HTERT RPE-1 (cell line): ENCODE data around the gene DIS3L2.
"Not testable (repeated sequence)": the region's sequence is repeated elsewhere in the genome, so short reads cannot be mapped to it uniquely, and the experiment has no call there.

Experiments used
- in situ Hi-C: fragments of 300-500 bp; cut with MboI; formaldehyde crosslinking; loops from 4 replicates; pipeline ENCODE4 v1.14.3; 2020; ENCODE audit warnings: low sequenced_read_pairs

The DIS3L2 gene

DNA sequence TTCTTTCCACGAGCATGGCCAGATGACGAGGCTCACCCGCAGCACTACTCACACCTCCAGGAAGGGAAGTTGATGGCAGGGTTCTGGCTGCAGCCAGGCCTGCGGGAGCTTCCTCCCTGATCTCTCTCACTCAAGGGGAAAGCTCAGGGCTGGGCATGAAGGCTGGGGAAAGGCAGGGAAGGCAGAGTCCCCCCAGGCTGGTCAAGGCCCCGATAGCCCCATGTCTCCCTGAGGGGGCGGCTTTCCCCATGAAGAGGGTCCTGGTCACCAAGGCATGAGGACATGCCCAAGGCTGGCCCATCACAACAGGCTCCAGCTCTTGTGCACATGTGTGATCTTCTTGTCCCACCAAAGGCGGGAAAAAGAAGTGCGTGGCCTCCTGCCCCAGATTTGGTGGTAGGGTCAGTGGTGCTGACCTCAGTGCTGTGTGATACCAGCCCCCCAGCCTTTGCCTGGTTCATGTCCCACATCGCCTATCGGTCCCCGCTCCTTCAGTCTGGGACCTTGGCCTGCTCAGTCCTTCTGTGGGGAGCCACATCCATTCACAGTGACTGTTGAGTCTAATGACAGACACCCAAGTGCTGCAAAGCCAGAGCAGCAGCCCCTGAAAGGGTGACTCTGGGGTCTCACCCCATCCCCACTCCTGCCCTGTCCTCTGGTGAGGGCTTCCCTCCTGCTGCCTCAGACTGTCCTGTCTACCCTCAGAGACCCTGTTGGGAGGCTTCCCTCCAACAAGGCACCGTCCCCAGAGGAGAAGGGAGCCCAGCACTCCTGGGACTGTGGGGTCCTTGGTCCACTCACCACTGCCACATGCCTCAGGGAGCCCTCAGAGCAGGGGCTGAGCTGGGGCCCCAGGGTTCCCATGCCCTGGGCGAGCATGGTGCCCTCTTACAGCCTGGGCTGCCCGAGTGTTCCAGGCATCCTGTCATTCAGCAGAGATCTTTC is 367.3 kb downstream of the DIS3L2 start:
- in situ Hi-C loops = no loop called here

DNA sequence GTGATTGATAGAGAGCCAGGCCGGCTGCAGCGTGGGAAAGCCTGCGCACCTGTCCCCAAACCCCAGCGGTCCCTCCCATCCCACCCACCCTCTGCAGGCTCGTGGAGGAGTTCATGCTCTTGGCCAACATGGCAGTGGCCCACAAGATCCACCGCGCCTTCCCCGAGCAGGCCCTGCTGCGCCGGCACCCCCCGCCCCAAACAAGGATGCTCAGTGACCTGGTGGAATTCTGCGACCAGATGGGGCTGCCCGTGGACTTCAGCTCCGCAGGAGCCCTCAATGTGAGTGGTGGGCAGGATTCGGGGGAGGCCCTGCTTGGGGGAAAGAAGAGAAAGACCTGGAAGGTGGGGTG is 368.2 kb downstream of the DIS3L2 start:
- in situ Hi-C loops = no loop called here

DNA sequence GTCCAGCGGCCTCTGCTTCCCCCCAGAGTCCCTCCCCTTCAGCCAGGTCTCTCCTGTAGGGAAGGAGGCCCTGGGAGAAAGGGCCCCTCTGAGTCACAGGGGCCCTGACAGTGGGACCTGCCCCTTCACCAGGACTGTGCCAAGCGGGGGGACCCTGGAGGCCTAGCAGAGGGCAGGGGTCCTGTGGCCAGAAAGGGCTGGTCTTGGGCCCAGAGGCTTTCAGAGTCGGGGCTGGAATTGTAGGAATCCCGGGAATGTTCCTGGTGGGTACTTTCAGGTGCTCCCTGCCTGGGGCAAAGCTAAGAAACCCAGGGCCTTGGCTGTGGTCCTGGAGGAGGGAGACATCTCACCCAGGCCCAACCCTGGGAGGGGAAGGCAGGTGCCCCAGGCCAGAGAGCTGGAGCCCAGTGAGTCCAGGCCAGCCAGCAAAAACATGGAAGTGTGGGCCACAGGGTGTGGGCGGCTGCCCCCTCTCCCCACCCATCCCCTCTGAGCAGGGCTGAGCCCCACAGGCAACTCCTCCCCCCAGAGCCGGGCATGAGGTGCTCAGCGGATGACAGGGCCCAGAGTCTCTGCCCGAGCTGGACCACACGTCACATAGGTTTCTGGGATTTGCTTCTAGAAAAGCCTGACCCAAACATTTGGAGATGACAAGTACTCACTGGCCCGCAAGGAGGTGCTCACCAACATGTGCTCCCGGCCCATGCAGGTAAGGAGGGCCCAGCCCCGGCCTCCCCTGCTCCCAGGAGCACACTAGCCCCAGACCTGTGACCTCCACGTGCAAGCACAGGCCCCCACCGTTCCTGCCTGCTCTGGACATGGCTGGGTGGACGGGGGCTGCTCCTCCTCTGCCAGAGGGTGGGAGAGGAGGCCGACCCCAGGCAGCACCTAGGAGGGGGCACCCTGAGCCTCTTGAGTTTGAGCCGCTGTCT is 368.8 kb downstream of the DIS3L2 start:
- in situ Hi-C loops = no loop called here

DNA sequence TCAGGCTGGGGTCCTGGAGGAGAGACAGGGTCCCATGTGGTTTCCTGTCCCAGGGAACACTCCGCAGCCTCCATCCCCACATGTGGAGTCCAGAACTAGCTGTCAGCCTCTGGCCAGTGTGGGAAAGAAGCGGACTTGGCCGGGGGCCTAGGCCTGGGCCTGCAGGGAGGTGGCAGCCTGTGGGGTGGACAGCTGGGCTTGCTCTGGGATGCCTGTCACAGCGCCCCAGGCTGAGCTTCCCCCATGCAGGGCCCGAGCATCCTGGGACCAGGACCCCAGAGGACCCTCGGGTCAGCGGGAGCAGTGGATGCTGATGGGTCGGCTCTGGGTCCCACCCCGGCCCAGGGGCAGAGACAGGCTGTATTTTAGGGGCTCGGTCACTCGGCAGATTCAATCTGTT is 369.5 kb downstream of the DIS3L2 start:
- in situ Hi-C loops = not testable (repeated sequence)

DNA sequence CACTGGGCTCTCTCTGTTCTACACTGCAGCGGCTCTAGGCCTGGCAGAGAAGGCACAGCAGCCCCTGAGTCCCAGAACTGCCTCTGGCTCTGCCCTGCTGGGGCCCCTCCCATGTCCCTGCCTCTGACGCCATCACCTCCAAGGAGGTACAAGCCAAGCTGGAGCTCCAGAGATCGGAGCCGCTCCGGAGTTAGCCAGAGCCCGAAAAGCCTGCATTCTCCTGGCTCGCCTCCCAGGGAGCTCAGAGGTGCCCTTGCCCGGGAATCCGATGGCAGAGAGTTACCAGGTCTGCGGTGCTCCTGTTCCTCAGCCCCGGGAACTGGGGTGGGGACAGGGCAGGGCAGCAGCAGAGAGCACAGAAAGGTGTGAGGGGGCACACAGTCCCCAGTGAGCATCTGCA is 370.1 kb downstream of the DIS3L2 start:
- in situ Hi-C loops = not testable (repeated sequence)

DNA sequence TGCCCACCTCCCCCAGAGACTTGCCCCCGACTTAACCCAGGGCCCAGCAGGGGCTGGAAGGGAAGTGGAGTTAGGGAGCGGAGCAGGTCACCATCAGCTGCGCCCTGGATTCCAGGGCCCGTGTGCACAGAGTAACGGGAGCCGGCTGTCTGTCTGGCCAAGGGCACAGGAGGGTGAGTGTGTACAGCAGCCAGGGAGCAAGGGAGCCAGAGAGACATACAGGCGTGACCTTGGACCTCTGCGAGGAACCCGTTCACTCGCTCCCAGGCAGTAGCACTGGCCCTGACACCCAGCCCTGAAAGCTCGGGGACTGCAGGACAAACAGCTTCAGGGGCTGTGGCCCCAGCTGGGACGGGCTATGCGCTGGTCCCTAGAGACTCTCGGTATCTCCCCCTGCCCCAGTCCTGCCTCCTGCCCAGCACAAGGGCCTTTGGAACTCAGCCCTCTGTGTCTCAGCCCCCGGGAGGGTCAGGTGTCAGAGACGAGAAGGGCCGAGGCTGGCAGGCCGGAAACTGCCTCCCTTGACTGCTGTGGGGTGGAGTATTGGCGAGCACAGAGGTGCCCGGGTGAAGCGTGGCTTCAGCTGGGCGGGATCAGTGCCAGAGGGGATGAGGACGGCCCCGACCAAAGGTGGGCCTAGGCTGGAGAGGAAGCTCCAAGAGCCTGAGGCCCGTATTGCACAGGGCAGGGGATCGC is 370.9 kb downstream of the DIS3L2 start:
- in situ Hi-C loops = not testable (repeated sequence)

GRCh38 chr2:232332940-232333259 is 371.4 kb downstream of the DIS3L2 start:
- in situ Hi-C loops = no loop called here

DNA sequence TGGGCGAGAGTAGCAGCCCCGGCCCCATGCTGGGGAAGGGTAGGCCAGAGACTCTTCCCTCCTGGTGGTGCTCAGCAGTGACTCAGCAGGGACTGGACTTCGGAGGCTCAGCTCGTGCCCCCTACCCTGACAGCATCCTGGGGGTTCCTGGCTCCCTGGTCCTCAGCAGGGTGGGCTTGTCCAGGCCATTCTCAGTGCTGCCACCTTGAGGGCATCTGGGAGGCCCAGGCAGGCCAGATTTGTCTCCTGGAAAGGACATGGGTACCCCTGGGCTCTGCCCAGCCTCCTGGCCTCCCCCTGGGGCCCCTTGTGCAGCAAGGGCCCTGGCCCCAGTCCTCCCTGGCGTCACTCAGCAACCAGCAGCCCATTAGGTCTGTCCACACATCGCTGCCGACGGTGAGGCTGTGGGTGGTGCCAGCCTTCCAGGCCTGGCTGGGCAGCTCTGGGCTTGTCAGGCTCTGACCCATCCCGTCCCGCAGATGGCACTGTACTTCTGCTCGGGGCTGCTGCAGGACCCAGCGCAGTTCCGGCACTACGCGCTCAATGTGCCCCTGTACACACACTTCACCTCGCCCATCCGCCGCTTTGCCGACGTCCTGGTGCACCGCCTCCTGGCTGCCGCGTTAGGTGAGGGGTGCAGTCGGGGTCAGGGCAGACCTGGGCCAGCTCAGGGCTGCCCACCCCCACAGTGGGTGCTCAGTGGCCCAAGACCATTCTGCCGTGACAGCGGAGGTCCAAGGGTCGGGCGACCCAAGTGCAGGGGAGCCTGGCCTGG is 372.0 kb downstream of the DIS3L2 start:
- in situ Hi-C loops = no loop called here

GRCh38 chr2:232334136-232334884 is 372.8 kb downstream of the DIS3L2 start:
- in situ Hi-C loops = not testable (repeated sequence)

GRCh38 chr2:232334885-232335205 is 373.3 kb downstream of the DIS3L2 start:
- in situ Hi-C loops = not testable (repeated sequence)

- in situ Hi-C loops = not testable (repeated sequence)
These were observed 373.8 kb downstream of the DIS3L2 start for GRCh38 chr2:232335206-232335858.

- in situ Hi-C loops = no loop called here
These were observed 374.3 kb downstream of the DIS3L2 start for GRCh38 chr2:232335859-232336215.

DNA sequence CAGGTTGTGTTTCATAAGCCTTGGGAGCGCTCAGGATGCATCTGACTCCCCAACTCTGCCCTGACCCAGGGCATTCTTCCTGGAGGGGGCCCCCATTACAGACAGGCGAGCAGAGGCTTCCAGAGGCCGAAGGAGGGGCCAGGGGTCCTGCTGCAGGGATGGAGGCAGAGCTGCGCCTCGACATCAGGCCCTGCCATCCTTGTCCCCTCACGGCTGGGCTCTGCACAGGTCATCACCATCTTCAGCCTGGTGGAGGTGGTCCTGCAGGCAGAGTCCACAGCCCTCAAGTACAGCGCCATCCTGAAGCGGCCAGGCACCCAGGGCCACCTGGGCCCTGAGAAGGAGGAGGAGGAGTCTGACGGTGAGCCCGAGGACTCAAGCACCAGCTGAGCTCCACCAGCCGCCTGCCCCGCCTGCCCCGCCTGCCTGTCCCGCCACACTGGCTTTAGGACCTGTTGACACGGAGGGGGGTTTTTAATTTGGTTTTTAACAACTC is 374.8 kb downstream of the DIS3L2 start:
- in situ Hi-C loops = no loop called here

DNA sequence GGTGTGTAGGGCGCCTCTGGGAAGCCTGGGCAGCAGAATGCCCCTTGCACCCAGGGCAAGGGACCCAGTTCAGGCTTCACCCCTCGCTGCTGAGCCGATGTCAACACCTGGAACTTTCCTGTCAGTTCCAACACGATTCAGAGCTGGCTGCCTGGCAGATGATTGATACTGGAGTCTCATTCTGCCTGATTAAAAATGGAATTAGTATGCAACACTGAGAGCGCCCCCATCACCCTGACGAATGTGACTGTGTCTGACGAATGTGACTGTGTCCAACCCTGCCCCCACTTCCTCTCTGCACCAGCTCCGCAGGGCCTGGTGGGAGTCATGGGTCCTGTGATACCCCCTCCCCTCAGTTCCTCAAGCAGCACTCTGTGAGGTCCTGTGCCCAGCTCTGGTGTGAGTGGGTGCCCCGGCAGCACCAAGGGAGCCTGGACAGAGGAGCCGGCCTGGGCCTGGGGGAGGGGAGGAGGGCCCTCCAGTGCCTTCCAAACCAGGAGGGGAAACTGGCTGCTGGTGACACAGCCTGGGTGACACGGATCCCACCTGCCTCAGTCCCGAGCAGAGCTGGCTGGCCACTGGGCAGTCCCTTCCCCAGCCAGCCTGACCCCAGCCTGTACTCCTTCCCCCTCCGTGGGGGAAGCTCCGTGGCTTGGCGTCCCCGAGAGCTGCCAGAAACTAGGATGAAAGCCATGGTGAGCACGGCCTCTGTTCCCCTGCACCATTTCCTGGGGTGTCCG is 375.6 kb downstream of the DIS3L2 start:
- in situ Hi-C loops = no loop called here

DNA sequence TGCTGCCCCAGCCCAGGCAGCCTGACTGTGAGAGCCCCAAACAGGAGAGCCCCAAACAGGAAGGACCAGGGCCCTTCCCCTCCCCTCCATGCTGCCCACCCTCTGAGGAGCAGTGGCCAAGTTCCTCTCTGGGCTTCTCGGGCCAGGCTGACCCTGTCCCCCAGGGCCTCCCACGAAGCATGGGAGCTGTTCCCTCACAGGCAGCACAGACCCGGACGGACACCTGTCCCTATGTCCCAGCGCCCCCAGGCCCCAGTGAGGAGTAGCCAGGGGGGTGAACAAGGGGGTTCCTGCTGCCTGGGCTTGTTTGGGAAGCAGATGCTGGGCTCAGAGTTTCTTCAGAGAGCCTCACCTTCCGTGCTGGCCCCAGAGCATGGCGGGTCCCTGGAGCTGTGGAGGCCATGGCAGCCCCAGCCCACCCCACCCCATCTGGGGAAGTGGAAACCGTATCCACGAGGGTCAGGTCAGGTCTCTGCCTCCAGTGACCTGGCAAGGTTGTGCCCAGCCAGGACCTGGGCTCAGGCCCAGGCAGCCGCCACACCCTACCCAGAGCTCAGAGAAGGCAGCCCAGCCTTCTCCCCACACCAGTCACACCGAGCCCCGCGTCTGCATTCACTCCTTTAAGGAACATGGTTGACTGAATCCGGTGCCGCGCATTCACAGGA is 376.7 kb downstream of the DIS3L2 start:
- in situ Hi-C loops = not testable (repeated sequence)

GRCh38 chr2:232338759-232339106 is 377.2 kb downstream of the DIS3L2 start:
- in situ Hi-C loops = no loop called here

DNA sequence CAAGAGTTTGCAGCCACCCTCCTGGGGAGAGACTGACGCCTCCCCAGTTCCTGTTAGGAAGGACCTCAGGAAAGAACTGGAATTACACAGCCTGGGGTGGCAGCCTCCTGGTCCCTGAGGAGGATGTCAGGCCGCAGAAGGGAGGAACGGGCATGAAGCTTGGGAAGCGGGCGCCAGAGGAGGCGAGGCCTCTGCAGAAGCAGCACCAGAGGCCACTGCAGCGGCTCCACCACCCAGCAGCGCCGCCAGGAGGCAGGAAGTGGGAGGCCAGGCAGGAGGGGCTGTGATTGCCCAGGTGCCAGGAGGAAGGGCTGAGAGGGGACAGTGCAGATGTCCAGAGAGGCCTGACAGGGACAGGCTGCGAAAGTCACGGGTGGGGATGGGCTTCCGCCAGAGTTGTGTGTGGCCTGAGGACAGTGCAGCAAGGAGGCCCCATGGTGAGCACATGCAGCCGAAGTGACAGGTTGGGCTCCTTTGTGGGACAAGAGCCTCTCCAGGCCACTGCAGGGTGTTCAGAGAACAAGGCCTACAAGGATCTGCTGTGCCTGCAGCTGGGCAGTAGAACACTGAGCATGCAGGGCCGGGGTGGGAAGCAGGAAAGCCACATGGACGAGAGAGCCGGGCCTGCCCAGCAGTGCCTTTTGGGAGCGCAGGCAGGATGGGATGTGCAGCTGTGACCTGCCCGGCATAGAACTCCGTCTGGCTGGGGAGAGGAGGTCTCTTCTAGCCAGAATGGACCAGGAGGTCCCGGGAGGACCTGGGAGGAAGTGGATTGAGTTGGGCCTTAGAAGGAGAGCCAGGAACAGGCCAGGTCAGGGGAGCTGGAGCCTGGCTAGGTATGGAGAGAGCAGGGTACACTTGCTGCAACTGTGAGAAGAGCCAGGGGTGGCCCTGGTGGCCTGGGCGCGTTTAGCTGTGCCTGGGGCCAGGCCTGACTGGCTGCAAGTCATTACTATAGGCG is 377.9 kb downstream of the DIS3L2 start:
- in situ Hi-C loops = no loop called here
